CD8-positive, alpha-beta memory T cell (primary cell): ENCODE results near the gene FUT6. TPM values are rescaled to one million over a fixed set of nuclear protein-coding genes. Genes with fewer than 3 reads are reported as not detected.
"Not testable (repeated sequence)": the region's sequence is repeated elsewhere in the genome, so short reads cannot be mapped to it uniquely, and the experiment has no call there.

Experiments used
- CTCF ChIA-PET: fragments of 350-600 bp; sonication (Branson Sonifier 250); formaldehyde crosslinking; loops from one replicate; lab custom pipeline; 2021; ENCODE audit warnings: antibody characterized with exemption; lab: Charles Lee
- POLR2A ChIA-PET: fragments of 350-600 bp; sonication (Branson Sonifier 250); formaldehyde crosslinking; loops from one replicate; lab custom pipeline; 2021; ENCODE audit warnings: antibody characterized with exemption; lab: Charles Lee
- DNase-seq, 5 donors: peaks; one replicate each; pipeline versions ENCODE4 v3.0.0 to v3.0.0-alpha.2; 2020 to 2022; ENCODE audit warnings: mixed read lengths in 1 of 5
- H3K27ac ChIP-seq: one replicate; pipeline ENCODE4 v1.7.0; 2013; ENCODE audit warnings: low read depth, mild to moderate bottlenecking, low read length, moderate library complexity
- H3K27me3 ChIP-seq: 2 replicates; pipeline ENCODE4 v1.7.0; 2013; ENCODE audit warnings: low read length, mild to moderate bottlenecking; ENCODE audit not compliant: insufficient read depth, poor library complexity, severe bottlenecking
- H3K36me3 ChIP-seq: 2 replicates; pipeline ENCODE4 v1.7.0; 2013; ENCODE audit warnings: mild to moderate bottlenecking, low read length, moderate library complexity; ENCODE audit not compliant: insufficient read depth
- H3K4me1 ChIP-seq: 2 replicates; pipeline ENCODE4 v1.7.0; 2013; ENCODE audit warnings: mild to moderate bottlenecking, low read length, moderate library complexity; ENCODE audit not compliant: insufficient read depth
- H3K4me3 ChIP-seq: 2 replicates; pipeline ENCODE4 v1.7.0; 2013; ENCODE audit warnings: mild to moderate bottlenecking, low read length
- H3K9me3 ChIP-seq: 2 replicates; pipeline ENCODE4 v1.7.0; 2013; ENCODE audit warnings: mild to moderate bottlenecking, low read length
- H3K27ac Mint-ChIP-seq, 8 donors: one replicate each; pipeline ENCODE4 v1.8.0; 2020 to 2021; ENCODE audit warnings: mixed read lengths in 8 of 8, mild to moderate bottlenecking in 6 of 8, inconsistent platforms in 3 of 8, moderate library complexity in 3 of 8
- H3K27me3 Mint-ChIP-seq, 2 donors: one replicate each; pipeline ENCODE4 v1.8.0; 2020 to 2021; ENCODE audit warnings: mixed read lengths in 2 of 2, mild to moderate bottlenecking in 1 of 2, moderate library complexity in 1 of 2
- H3K36me3 Mint-ChIP-seq, 3 donors: one replicate each; pipeline ENCODE4 v1.8.0; 2020 to 2021; ENCODE audit warnings: mixed read lengths in 3 of 3, inconsistent platforms in 1 of 3, mild to moderate bottlenecking in 1 of 3
- H3K4me1 Mint-ChIP-seq, 3 donors: one replicate each; pipeline ENCODE4 v1.8.0; 2020 to 2021; ENCODE audit warnings: mixed read lengths in 3 of 3, inconsistent platforms in 1 of 3, mild to moderate bottlenecking in 1 of 3
- H3K4me3 Mint-ChIP-seq, 7 donors: one replicate each; pipeline ENCODE4 v1.8.0; 2020 to 2021; ENCODE audit warnings: mixed read lengths in 7 of 7, mild to moderate bottlenecking in 6 of 7, moderate library complexity in 4 of 7, inconsistent platforms in 2 of 7
- H3K9me3 Mint-ChIP-seq, 5 donors: one replicate each; pipeline ENCODE4 v1.8.0; 2020 to 2022; ENCODE audit warnings: mixed read lengths in 5 of 5, mild to moderate bottlenecking in 3 of 5, moderate library complexity in 2 of 5, inconsistent platforms in 1 of 5
- polyA plus RNA-seq: library from polyadenylated mRNA; unstranded; fragments of 300-500 nt; fragmentation: Illumina TruSeq; gene quantifications from one replicate; pipeline ENCODE4 v1.2.3, GENCODE V29; 2021
- total RNA-seq, 2 experiments: library from RNA; stranded (reverse); gene quantifications; one replicate each; pipeline ENCODE4 v1.2.3, GENCODE V29; 2021

FUT6 gene
- total and polyA plus RNA-seq, 3 experiments from 2014 or later: not detected

DNA sequence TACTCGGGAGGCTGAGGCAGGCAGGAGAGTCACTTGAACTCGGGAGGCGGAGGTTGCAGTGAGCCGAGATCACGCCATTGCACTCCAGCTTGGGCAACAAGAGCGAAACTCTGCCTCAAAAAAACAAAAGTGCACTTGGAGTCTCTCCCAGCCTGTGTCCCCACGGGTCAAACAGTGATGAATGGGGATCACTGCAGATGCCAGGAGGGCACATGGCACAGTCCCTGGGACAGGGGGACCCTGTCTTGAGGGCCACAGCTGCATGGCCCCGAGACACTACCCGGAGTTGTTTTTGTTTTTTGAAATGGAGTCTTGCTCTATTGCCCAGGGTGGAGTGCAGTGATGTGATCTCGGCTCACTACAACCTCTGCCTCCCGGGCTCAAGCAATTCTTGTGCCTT is 58.6 kb downstream of the FUT6 start:
- POLR2A ChIA-PET, H3K27ac ChIP-seq, CTCF ChIA-PET, H3K27me3 ChIP-seq, H3K9me3 Mint-ChIP-seq, H3K9me3 ChIP-seq, H3K4me1 ChIP-seq, H3K4me3 ChIP-seq, H3K4me3 Mint-ChIP-seq, DNase-seq, H3K27me3 Mint-ChIP-seq, H3K27ac Mint-ChIP-seq, H3K36me3 ChIP-seq, H3K4me1 Mint-ChIP-seq: not testable (repeated sequence)
- peaks cover 0 to 17% (median 2%) of the 10 kb centered on the region in 3 donors for H3K36me3 Mint-ChIP-seq

Other genes starting within 250 kb of the FUT6 start
- 10 to 100 TPM; 87.8 to 98.2 TPM for gene SAFB2, start 216.9 kb downstream of the FUT6 start, total RNA-seq
- 56.4 TPM for gene SAFB2, start 216.9 kb downstream of the FUT6 start, polyA plus RNA-seq
- 100 to 1,000 TPM; 124 to 132 TPM for gene SAFB, start 216.6 kb downstream of the FUT6 start, total RNA-seq
- gene SAFB, start 216.6 kb downstream of the FUT6 start, polyA plus RNA-seq: 103 TPM
- gene MICOS13, start 159.2 kb downstream of the FUT6 start, total RNA-seq: 10 to 100 TPM; 60.6 to 62.1 TPM
- 117 TPM for gene MICOS13, start 159.2 kb downstream of the FUT6 start, polyA plus RNA-seq
- gene HSD11B1L, start 158.7 kb downstream of the FUT6 start, total RNA-seq: 1 to 10 TPM; 1.4 to 2.3 TPM
- 4.0 TPM for gene HSD11B1L, start 158.7 kb downstream of the FUT6 start, polyA plus RNA-seq
- 1,000 to 10,000 TPM; 1,478 to 1,485 TPM for gene RPL36, start 149.4 kb downstream of the FUT6 start, total RNA-seq
- 2,003 TPM for gene RPL36, start 149.4 kb downstream of the FUT6 start, polyA plus RNA-seq
- gene LONP1, start 119.6 kb downstream of the FUT6 start, total RNA-seq: 100 to 1,000 TPM; 179 to 204 TPM
- gene LONP1, start 119.6 kb downstream of the FUT6 start, polyA plus RNA-seq: 36.0 TPM
- gene CATSPERD, start 119.1 kb downstream of the FUT6 start, total RNA-seq: not detected
- not detected for gene CATSPERD, start 119.1 kb downstream of the FUT6 start, polyA plus RNA-seq
- gene PRR22, start 55.0 kb downstream of the FUT6 start, total RNA-seq: 1 to 10 TPM; 8.2 to 8.6 TPM
- gene PRR22, start 55.0 kb downstream of the FUT6 start, polyA plus RNA-seq: 0.15 TPM
- 10 to 100 TPM; 90.9 to 93.6 TPM for gene DUS3L, start 48.5 kb downstream of the FUT6 start, total RNA-seq
- 33.2 TPM for gene DUS3L, start 48.5 kb downstream of the FUT6 start, polyA plus RNA-seq
- under 1 TPM in 1 of 2 experiments, not detected in 1; 0.26 TPM for gene NRTN, start 34.6 kb downstream of the FUT6 start, total RNA-seq
- gene NRTN, start 34.6 kb downstream of the FUT6 start, polyA plus RNA-seq: 0.26 TPM
- gene FUT3, start 11.7 kb upstream of the FUT6 start, total RNA-seq: not detected
- gene FUT3, start 11.7 kb upstream of the FUT6 start, polyA plus RNA-seq: not detected
- not detected for gene FUT5, start 30.8 kb upstream of the FUT6 start, total RNA-seq
- gene FUT5, start 30.8 kb upstream of the FUT6 start, polyA plus RNA-seq: not detected
- 100 to 1,000 TPM; 216 to 232 TPM for gene NDUFA11, start 64.1 kb upstream of the FUT6 start, total RNA-seq
- gene NDUFA11, start 64.1 kb upstream of the FUT6 start, polyA plus RNA-seq: 399 TPM
- 1 to 10 TPM; 4.0 to 4.1 TPM for gene VMAC, start 65.2 kb upstream of the FUT6 start, total RNA-seq
- 6.3 TPM for gene VMAC, start 65.2 kb upstream of the FUT6 start, polyA plus RNA-seq
- gene CAPS, start 74.6 kb upstream of the FUT6 start, total RNA-seq: 1 to 10 TPM; 5.3 to 7.3 TPM
- 2.7 TPM for gene CAPS, start 74.6 kb upstream of the FUT6 start, polyA plus RNA-seq
- gene RANBP3, start 138.4 kb upstream of the FUT6 start, total RNA-seq: 10 to 100 TPM; 94.8 to 97.6 TPM
- gene RANBP3, start 138.4 kb upstream of the FUT6 start, polyA plus RNA-seq: 9.7 TPM